ENCODE results near the gene SGF29.

- TF ChIP-seq CTCF (conservative IDR thresholded peaks at IDR 0.05; ENCODE audit: low read depth, low read length) (no peak), EZH2 (IDR thresholded peaks at IDR 0.05; ENCODE audit: low read length, unreplicated experiment) (no peak)
Observed at GRCh38 chr16:28520672-28521071, 33.0 kb upstream of the SGF29 start.
